Karpas-422 (cell line): ENCODE results near the gene ZNF680. TPM values are rescaled to one million over a fixed set of nuclear protein-coding genes. Genes with fewer than 3 reads are reported as not detected.

ENCODE experiments used
- DNase-seq: peaks from one replicate; pipeline ENCODE4 v3.0.0-alpha.2; 2015
- H2AFZ ChIP-seq: fragments of 200-600 bp; sonication (generic); 2 replicates; pipeline ENCODE4 v1.6.1; 2014; ENCODE audit warnings: antibody characterized with exemption, low read length, mixed read lengths
- H3K27ac ChIP-seq: fragments of 200-600 bp; sonication (generic); 2 replicates; pipeline ENCODE4 v1.5.1; 2014; ENCODE audit warnings: mild to moderate bottlenecking, low read length, moderate library complexity
- H3K27me3 ChIP-seq: fragments of 200-600 bp; sonication (generic); 2 replicates; pipeline ENCODE4 v1.6.1; 2014; ENCODE audit warnings: low read length, mixed read lengths
- H3K36me3 ChIP-seq: fragments of 200-600 bp; sonication (generic); 2 replicates; pipeline ENCODE4 v1.6.1; 2014; ENCODE audit warnings: low read length, mixed read lengths; ENCODE audit not compliant: insufficient read depth
- H3K4me1 ChIP-seq: fragments of 200-600 bp; sonication (generic); 2 replicates; pipeline ENCODE4 v1.6.1; 2014; ENCODE audit warnings: mild to moderate bottlenecking, low read length, mixed read lengths
- H3K4me2 ChIP-seq: fragments of 200-600 bp; sonication (generic); 2 replicates; pipeline ENCODE4 v1.6.1; 2014; ENCODE audit warnings: low read length, low read depth, mild to moderate bottlenecking; ENCODE audit not compliant: poor library complexity, severe bottlenecking
- H3K4me3 ChIP-seq: fragments of 200-600 bp; sonication (generic); 2 replicates; pipeline ENCODE4 v1.5.1; 2014; ENCODE audit warnings: mild to moderate bottlenecking, antibody characterized with exemption, low read length, mixed read lengths
- H3K79me2 ChIP-seq: fragments of 200-600 bp; sonication (generic); 2 replicates; pipeline ENCODE4 v1.6.1; 2014; ENCODE audit warnings: mild to moderate bottlenecking, low read length, mixed read lengths
- H3K9ac ChIP-seq: fragments of 200-600 bp; sonication (generic); 2 replicates; pipeline ENCODE4 v1.6.0; 2014; ENCODE audit warnings: low read length
- H3K9me2 ChIP-seq: fragments of 200-600 bp; sonication (generic), shearing (Covaris generic); replicated peaks from 2 replicates; pipeline ENCODE4 v1.6.0; 2014; ENCODE audit warnings: mild to moderate bottlenecking, low read length, moderate library complexity; ENCODE audit not compliant: insufficient read depth
- H3K9me3 ChIP-seq: fragments of 300-700, 200-600 bp; sonication (generic); 2 replicates; pipeline ENCODE4 v1.6.1; 2014; ENCODE audit warnings: low read length, mixed read lengths
- H4K20me1 ChIP-seq: fragments of 200-600 bp; sonication (generic); 2 replicates; pipeline ENCODE4 v1.6.1; 2014; ENCODE audit warnings: mild to moderate bottlenecking, antibody characterized with exemption, low read length, low read depth; ENCODE audit not compliant: insufficient read depth
- total RNA-seq: library from RNA; depleted of rRNA; stranded (reverse); fragments of >200 nt; shearing (Covaris generic); gene quantifications from 2 replicates; pipeline ENCODE4 v1.2.3, GENCODE V29; 2014; ENCODE audit warnings: low replicate concordance; rRNA removed

The ZNF680 gene
- total RNA-seq = 18.3 and 73.6 TPM in 2 replicates

DNA sequence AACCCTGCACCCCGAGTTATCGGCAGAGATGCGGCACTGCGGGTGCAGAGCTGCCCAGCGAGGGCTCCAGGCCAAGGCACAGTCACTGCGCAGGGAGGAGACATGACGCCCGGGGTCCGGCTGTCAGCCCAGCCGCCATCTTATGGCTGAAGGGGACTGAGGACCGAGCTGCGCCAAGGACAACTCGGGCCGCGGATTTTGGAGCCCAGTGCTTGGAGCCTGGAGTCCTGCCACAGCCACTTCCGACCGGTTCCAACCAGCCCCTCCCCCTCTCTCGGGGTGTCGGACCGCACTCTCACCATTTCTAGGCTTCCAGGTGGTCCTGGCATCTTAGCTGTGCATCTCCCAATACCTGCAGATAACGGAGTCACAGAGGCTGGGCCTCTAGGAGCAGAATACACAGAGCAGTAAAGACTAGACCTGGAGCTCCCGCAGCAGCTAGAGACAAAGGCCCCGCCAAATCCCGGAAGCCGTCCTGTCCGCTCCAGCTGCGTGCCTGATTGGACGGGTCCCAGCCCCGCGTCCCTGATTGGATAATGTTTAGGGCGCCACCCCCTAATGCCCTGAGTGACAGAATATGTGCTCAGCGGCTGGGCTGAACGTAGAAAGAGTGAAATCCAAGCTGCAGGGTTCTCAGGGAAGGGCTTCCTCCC, at the start of gene ZNF680:
Gene ZNF680 (minus strand): TSS at position 446 of the 653 bp plus-strand sequence. CDS start 117 bp downstream, at position 329.
- Histone ChIP-seq H3K9me3 (peaks cover 12% of the 10 kb centered on the region), H3K4me2 (peak within 1 kb of the TSS; percentile 93), H4K20me1 (no peaks in the 10 kb centered on the region), H3K9me2 (no peaks in the 10 kb centered on the region), H3K79me2 (peaks cover 49% of the 10 kb centered on the region), H3K36me3 (peaks cover 37% of the 10 kb centered on the region), H3K4me3 (peak within 1 kb of the TSS; percentile 100), H3K27ac (peak within 1 kb of the TSS; percentile 77), H3K27me3 (no peaks in the 10 kb centered on the region), H2AFZ (peak within 1 kb of the TSS; percentile 95), H3K4me1 (peaks cover 11% of the 10 kb centered on the region; the same call in 1 of the 2 replicates), H3K9ac (peak within 1 kb of the TSS; percentile 96)
- DNase-seq = peak; percentile 98

DNA sequence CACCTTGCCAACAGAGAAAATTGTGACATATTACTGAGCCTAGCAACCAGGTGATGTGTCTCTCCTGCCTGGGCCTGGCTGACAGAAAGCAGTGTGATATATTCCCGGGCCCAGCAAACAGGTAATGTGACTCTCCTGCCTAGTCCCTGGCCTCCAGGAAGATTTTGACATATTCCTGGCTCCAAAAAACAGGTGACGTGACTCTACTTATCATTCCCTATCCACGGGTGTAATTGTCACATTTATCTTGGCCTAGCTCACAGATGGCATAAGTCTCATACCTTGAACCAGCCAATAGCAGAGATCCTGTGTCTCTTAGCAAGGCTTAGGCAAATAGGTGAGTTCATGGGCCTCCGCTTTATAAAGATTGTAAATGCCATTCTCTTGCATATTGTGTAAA, 49.6 kb upstream of the ZNF680 start:
- H3K9me3 ChIP-seq = no peaks in the 10 kb centered on the region

DNA sequence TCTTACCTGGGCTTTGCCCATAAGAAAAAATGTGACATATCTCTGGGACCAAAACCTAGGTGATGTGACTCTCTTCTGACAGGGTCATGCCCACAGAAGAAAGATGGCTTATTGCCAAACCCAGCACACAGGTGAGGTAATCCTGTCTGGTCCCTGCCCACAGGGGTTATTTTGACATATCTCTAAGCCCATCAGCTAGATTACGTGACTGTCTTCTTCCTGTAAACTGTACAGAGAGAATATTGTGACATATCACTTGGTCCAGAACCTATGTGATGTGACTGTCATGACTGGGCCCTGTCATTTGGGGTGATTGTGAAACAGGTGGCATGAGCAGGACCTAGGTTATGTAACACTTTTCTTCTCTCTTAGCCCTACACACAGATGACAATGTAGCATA, 48.8 kb upstream of the ZNF680 start:
- no peak for DNase-seq
- no peak overlapping the region for H3K4me2 ChIP-seq
- H2AFZ ChIP-seq = no peak overlapping the region
- H3K4me1 ChIP-seq = no peaks in the 10 kb centered on the region
- H3K9ac ChIP-seq = no peak overlapping the region
- no peak overlapping the region for H3K27ac ChIP-seq
- no peaks in the 10 kb centered on the region for H3K27me3 ChIP-seq
- no peaks in the 10 kb centered on the region for H3K9me2 ChIP-seq
- no peak overlapping the region for H3K4me3 ChIP-seq
- H3K79me2 ChIP-seq = no peaks in the 10 kb centered on the region
- H4K20me1 ChIP-seq = no peaks in the 10 kb centered on the region
- H3K36me3 ChIP-seq = no peaks in the 10 kb centered on the region
- no peaks in the 10 kb centered on the region for H3K9me3 ChIP-seq

More for the DNA sequence above, 49.6 kb upstream of the ZNF680 start:
- no peaks in the 10 kb centered on the region for H3K9me2 ChIP-seq
- no peak for DNase-seq
- no peaks in the 10 kb centered on the region for H3K79me2 ChIP-seq
- no peak overlapping the region for H3K4me2 ChIP-seq
- H3K27me3 ChIP-seq = no peaks in the 10 kb centered on the region
- no peaks in the 10 kb centered on the region for H3K4me1 ChIP-seq
- H2AFZ ChIP-seq = no peak overlapping the region
- H3K27ac ChIP-seq = no peak overlapping the region
- no peaks in the 10 kb centered on the region for H4K20me1 ChIP-seq
- H3K36me3 ChIP-seq = no peaks in the 10 kb centered on the region
- H3K4me3 ChIP-seq = no peak overlapping the region
- H3K9ac ChIP-seq = no peak overlapping the region

DNA sequence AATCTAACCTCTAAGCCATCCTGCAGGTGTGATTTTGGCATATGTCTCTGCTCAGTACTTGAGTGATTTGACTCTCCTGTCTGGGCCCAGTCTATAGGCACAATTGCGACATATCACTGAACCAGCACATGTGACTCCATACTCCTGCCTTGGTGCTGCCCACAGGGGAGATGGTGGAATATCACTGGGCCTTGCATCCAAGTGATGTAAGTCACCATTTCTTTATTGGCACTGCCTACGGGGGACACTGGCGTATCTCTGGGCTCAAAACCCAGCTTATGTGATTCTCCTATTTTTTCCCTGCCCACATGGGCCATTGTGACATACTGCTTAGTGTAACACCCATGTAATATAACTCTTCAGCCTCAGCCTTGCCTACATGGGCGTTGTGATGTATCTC, 48.1 kb upstream of the ZNF680 start:
- H3K9me3 ChIP-seq = no peaks in the 10 kb centered on the region
- H3K4me2 ChIP-seq = no peak overlapping the region
- no peak overlapping the region for H2AFZ ChIP-seq
- H3K9ac ChIP-seq = no peak overlapping the region
- DNase-seq = no peak
- no peaks in the 10 kb centered on the region for H3K9me2 ChIP-seq
- H3K79me2 ChIP-seq = no peaks in the 10 kb centered on the region
- H4K20me1 ChIP-seq = no peaks in the 10 kb centered on the region
- no peak overlapping the region for H3K27ac ChIP-seq
- H3K4me3 ChIP-seq = no peak overlapping the region
- H3K36me3 ChIP-seq = no peaks in the 10 kb centered on the region
- H3K27me3 ChIP-seq = no peaks in the 10 kb centered on the region
- no peaks in the 10 kb centered on the region for H3K4me1 ChIP-seq

DNA sequence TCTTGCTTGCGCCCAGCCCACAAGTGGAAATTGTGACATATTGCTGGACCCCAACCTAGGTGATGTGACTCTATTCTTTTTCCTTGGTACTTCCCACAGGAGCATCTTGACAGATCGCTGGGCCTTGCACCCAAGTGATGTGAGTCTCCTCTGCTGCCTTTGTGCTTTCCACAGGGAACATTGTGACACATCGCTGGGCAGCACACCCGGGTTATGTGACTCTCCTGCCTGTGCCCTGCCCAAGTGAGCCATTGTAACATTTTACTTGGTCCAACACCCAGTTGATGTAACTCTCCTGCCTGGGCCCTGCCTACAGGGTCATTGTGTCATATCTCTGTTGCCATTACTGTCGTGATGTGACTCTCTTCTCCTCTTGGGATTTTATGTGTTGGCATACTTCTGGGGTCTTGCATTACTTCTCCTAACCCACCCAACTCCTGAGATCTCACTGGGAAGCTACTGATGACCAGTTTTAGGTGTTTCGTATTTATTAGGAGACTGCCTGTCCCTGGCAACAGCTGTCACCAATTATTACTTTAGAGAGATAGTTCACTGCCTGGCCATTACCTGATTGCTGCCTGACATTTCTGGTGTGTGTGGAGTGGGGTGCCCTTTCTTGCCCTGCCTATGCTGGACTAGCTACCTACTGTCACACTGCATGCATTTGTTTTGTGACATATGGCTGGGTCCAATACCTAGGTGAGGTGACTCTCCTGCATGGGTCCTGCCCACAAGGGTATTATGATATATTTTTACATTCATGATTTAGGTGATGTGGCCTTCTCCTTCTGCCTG, 45.4 kb upstream of the ZNF680 start:
- Histone ChIP-seq H3K4me3 (no peak overlapping the region), H3K9me3 (no peaks in the 10 kb centered on the region)

DNA sequence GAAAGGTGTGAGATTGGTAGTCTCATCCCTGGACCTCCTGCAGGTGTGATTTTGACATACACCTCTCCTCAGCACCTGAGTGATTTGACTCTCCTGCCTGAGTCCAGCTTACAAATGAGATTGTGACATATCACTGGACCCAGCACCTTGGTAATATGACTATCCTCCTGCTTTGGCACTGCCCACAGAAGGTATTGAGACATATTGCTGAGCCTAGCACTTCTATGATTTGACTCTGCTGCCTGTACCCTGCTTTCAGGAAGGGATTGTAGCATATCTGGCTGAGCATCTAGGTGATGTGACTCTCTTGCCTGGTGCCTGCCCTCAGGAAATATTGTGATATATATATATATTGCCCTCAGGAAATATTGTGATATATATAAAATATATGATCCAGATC, 43.5 kb upstream of the ZNF680 start:
- Histone ChIP-seq H3K9ac (no peak overlapping the region), H3K4me1 (no peaks in the 10 kb centered on the region), H4K20me1 (no peaks in the 10 kb centered on the region), H3K4me3 (no peak overlapping the region), H3K27ac (no peak overlapping the region), H3K4me2 (no peak overlapping the region), H2AFZ (no peak overlapping the region), H3K36me3 (no peaks in the 10 kb centered on the region), H3K9me2 (no peaks in the 10 kb centered on the region), H3K79me2 (no peaks in the 10 kb centered on the region), H3K9me3 (no peaks in the 10 kb centered on the region), H3K27me3 (no peaks in the 10 kb centered on the region)
- DNase-seq = no peak

More for the DNA sequence above, 45.4 kb upstream of the ZNF680 start:
- no peak overlapping the region for H2AFZ ChIP-seq
- no peaks in the 10 kb centered on the region for H3K4me1 ChIP-seq
- no peak overlapping the region for H3K9ac ChIP-seq
- no peak for DNase-seq
- no peaks in the 10 kb centered on the region for H3K27me3 ChIP-seq
- no peak overlapping the region for H3K4me2 ChIP-seq
- no peak overlapping the region for H3K27ac ChIP-seq
- H3K9me2 ChIP-seq = no peaks in the 10 kb centered on the region
- H3K36me3 ChIP-seq = no peaks in the 10 kb centered on the region
- H3K79me2 ChIP-seq = no peaks in the 10 kb centered on the region
- H4K20me1 ChIP-seq = no peaks in the 10 kb centered on the region

- Histone ChIP-seq H3K9me2 (no peaks in the 10 kb centered on the region), H3K36me3 (no peaks in the 10 kb centered on the region), H3K9me3 (no peaks in the 10 kb centered on the region), H3K4me1 (no peaks in the 10 kb centered on the region), H3K27me3 (no peaks in the 10 kb centered on the region), H2AFZ (no peak overlapping the region), H3K79me2 (no peaks in the 10 kb centered on the region), H4K20me1 (no peaks in the 10 kb centered on the region), H3K4me2 (no peak overlapping the region), H3K27ac (no peak overlapping the region), H3K4me3 (no peak overlapping the region), H3K9ac (no peak overlapping the region)
- DNase-seq = no peak
Observed at GRCh38 chr7:64603271-64603670, 40.4 kb upstream of the ZNF680 start.

GRCh38 chr7:64602518-64602917, 39.6 kb upstream of the ZNF680 start:
- Histone ChIP-seq H3K27ac (no peak overlapping the region), H3K4me2 (no peak overlapping the region), H3K9ac (no peak overlapping the region), H3K79me2 (no peaks in the 10 kb centered on the region), H4K20me1 (no peaks in the 10 kb centered on the region), H3K9me2 (no peaks in the 10 kb centered on the region), H3K4me1 (no peaks in the 10 kb centered on the region), H3K36me3 (no peaks in the 10 kb centered on the region), H2AFZ (no peak overlapping the region), H3K27me3 (no peaks in the 10 kb centered on the region), H3K9me3 (no peaks in the 10 kb centered on the region), H3K4me3 (no peak overlapping the region)
- no peak for DNase-seq
